ENCODE results near the gene EBNA1BP2. TPM values are rescaled to one million over a fixed set of nuclear protein-coding genes. Genes with fewer than 3 reads are reported as not detected.

Gene EBNA1BP2
- total RNA-seq, 1 donor from 2014 or later, result 29.3 TPM

DNA sequence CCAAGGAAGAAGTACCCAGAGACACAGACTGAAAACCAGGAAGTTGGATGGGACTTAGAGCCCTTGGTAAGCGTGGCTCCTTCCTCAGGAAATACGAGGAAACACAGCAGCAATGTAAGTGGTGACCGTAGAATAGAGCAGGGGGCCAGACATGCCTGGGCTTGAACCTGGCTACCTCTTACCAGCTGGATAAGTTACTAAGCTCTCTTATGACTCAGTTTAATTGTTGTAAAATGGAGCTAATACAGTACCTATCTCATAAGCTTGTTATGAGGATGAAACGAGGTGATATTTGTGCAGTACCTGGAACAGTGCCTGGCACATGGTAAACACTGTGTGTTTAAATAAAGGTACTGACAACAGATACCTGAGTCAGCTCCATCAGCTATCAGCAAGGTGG is 19.2 kb downstream of the EBNA1BP2 start:
- no peak for DNase-seq
- no peaks in the 10 kb centered on the region for H3K36me3 ChIP-seq
- TF ChIP-seq, protein P1, sequence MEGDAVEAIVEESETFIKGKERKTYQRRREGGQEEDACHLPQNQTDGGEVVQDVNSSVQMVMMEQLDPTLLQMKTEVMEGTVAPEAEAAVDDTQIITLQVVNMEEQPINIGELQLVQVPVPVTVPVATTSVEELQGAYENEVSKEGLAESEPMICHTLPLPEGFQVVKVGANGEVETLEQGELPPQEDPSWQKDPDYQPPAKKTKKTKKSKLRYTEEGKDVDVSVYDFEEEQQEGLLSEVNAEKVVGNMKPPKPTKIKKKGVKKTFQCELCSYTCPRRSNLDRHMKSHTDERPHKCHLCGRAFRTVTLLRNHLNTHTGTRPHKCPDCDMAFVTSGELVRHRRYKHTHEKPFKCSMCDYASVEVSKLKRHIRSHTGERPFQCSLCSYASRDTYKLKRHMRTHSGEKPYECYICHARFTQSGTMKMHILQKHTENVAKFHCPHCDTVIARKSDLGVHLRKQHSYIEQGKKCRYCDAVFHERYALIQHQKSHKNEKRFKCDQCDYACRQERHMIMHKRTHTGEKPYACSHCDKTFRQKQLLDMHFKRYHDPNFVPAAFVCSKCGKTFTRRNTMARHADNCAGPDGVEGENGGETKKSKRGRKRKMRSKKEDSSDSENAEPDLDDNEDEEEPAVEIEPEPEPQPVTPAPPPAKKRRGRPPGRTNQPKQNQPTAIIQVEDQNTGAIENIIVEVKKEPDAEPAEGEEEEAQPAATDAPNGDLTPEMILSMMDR (IDR thresholded peaks at IDR 0.05), result no peak
- H3K4me1 ChIP-seq, result peaks cover 6% of the 10 kb centered on the region
- no peak overlapping the region for H3K4me3 ChIP-seq
- intact Hi-C loops (cut with DNase I), result no loop called here
- H3K27me3 ChIP-seq (ENCODE audit: low read depth), result peaks cover 21% of the 10 kb centered on the region
- H3K9me3 ChIP-seq, result no peaks in the 10 kb centered on the region
- H3K27ac ChIP-seq, result no peak overlapping the region
- ATAC-seq, result no peak

DNA sequence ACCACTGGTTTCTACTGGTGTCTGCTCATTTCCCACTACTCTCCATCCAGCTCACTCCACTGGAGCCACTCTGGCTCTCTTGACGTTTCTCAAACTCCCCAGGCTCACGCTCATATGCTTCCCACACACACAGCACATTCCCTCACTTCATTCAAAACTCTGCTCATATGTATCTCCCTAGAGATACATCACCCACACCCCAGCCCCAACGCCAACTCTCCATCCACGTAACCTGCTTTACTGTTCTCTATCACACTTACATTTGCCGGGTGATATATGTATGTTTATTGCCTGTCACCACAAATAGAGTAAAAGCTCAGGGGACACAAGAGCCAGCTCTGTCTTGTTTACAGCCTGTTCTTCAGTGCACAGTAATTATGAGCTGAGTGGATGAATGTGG is 22.2 kb downstream of the EBNA1BP2 start:
- Histone ChIP-seq H3K9me3 (no peaks in the 10 kb centered on the region), H3K4me3 (no peak overlapping the region), H3K4me1 (peaks cover 10% of the 10 kb centered on the region), H3K27me3 (ENCODE audit: low read depth) (peaks cover 27% of the 10 kb centered on the region), H3K36me3 (no peaks in the 10 kb centered on the region), H3K27ac (no peak overlapping the region)
- DNase-seq (no peak), ATAC-seq (no peak)
- intact Hi-C loops (cut with DNase I), result no loop called here
- TF ChIP-seq, protein P1 (IDR thresholded peaks at IDR 0.05), result no peak

DNA sequence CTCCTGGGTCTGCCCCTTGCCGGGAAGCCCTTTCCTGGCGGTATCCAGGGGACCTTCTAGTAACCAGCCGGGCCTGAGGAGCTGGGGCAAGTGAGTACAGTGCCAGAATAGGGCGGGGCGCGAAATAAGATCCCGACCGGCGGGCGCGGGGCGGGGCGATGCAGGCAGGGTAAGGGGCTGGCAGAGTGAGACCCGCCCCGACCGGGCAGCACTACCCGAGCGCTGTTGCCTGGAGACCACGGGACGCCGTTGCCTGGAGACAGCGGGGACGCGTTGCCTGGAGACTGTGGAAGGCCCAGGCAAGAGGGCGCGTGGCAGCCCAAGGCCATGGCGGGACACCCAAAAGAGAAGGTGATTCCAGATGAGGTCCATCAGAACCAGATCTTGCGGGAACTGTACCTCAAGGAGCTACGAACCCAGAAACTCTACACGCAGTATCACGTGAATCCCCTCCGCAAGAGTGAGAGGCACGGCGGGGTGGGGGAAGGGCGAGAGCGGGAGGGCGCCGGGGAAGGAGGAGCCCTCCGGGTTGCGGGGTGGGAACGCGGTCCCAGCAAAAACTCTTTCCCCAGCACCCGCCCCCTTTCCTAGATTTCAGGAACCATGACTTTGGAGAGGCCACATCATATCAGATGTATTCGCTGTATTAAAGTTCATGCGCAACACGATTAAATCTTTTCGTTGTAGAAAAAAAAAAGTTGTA is 24.3 kb downstream of the EBNA1BP2 start:
- H3K27ac ChIP-seq, result no peak overlapping the region
- TF ChIP-seq, protein P1 (IDR thresholded peaks at IDR 0.05), result no peak
- H3K4me3 ChIP-seq, result peak overlapping the region; percentile 39
- intact Hi-C loops (cut with DNase I), result no loop called here
- no peaks in the 10 kb centered on the region for H3K9me3 ChIP-seq
- H3K36me3 ChIP-seq, result no peaks in the 10 kb centered on the region
- DNase-seq (peak; percentile 86), ATAC-seq (peak; percentile 93 to 96)
- H3K4me1 ChIP-seq, result peaks cover 10% of the 10 kb centered on the region
- H3K27me3 ChIP-seq (ENCODE audit: low read depth), result peaks cover 20% of the 10 kb centered on the region

DNA sequence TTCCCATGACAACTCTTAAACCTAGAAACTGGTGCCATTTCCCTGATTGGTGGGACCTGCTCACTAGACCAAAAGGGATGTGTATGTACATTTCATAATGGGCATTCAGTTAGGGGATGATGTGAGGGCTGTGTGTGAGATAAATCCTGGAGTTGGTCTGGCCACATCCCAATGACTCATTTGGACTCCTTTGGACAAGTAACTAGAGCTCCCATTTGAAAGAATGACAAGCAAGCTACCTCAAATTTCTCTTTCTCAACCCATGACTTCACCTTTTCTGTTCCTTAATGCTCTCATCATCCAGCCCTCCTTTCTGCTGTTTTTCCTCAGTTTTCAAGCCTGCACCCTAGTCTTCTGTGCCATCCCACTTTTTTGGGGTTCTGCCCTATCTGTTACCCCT is 27.9 kb downstream of the EBNA1BP2 start:
- intact Hi-C loops (cut with DNase I), result no loop called here
- H3K4me1 ChIP-seq, result peaks cover 10% of the 10 kb centered on the region
- H3K27ac ChIP-seq, result no peak overlapping the region
- no peak for ATAC-seq
- H3K36me3 ChIP-seq, result no peaks in the 10 kb centered on the region
- H3K4me3 ChIP-seq, result no peak overlapping the region
- no peaks in the 10 kb centered on the region for H3K9me3 ChIP-seq
- TF ChIP-seq, protein P1 (IDR thresholded peaks at IDR 0.05), result no peak
- peaks cover 12% of the 10 kb centered on the region for H3K27me3 ChIP-seq (ENCODE audit: low read depth)
- no peak for DNase-seq

DNA sequence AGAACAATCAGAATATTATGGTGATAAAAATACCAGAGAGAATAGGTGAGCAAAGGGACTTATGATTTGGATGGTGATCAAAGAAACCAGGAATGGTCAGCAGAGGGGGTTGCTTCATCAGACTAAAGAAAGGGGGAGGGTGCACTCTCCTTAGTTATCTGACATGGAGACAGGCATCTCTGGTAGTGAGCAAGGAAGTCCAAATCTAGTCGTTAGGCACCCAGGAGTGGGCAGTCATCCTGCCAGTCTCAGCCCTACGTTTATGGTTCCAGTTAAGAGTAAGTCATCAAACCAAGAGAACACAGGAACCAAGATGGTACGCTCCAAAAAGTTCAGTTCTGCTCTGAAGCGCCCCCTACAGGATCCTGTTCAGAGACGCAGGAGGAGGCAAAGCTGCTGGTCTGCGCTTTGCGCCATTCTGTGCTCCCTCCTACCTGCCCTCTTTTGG is 28.6 kb downstream of the EBNA1BP2 start:
- TF ChIP-seq, protein P1 (IDR thresholded peaks at IDR 0.05), result peak; percentile 7
- no peak for ATAC-seq
- H3K36me3 ChIP-seq, result no peaks in the 10 kb centered on the region
- no peak for DNase-seq
- H3K4me1 ChIP-seq, result peaks cover 10% of the 10 kb centered on the region
- H3K4me3 ChIP-seq, result no peak overlapping the region
- intact Hi-C loops (cut with DNase I), result no loop called here
- no peaks in the 10 kb centered on the region for H3K9me3 ChIP-seq
- no peak overlapping the region for H3K27ac ChIP-seq
- H3K27me3 ChIP-seq (ENCODE audit: low read depth), result peaks cover 12% of the 10 kb centered on the region
